Right lung (tissue), 10 donors: ENCODE measurements around the gene PPFIA2. TPM values are rescaled to one million over a fixed set of nuclear protein-coding genes. Genes with fewer than 3 reads are reported as not detected.
A peak's percentile ranks its signal among the peaks of the same experiment; 100 is the strongest.

Source experiments
- DNase-seq, 2 donors: peaks; one replicate each; pipeline ENCODE4 v3.0.0-alpha.2; 2013
- long read RNA-seq, 8 donors: transcript quantifications; one replicate each; lab custom pipeline, GENCODE V29; 2026
- polyA plus RNA-seq, 5 donors: library from polyadenylated mRNA; unstranded; fragments of 120-200 nt; gene quantifications; one replicate each; pipeline versions ENCODE4 v1.2.1 to v1.2.3, GENCODE V29; 2013; ENCODE audit warnings: inconsistent platforms in 1 of 5, low replicate concordance in 1 of 5; ENCODE audit not compliant: insufficient read length in 5 of 5, insufficient read depth in 1 of 5

Gene PPFIA2
- 1 to 10 TPM; 1.4 to 3.3 (median 2.0) TPM for polyA plus RNA-seq
- long read RNA-seq, donor 1, partial matches to known transcripts = 5 of 5 reads
- long read RNA-seq, donor 1, other reads (novel, unspliced or antisense) = 0 of 5 reads
- long read RNA-seq, donor 2 = 0 reads
- long read RNA-seq, donor 3 = 0 reads
- long read RNA-seq, donor 4 = 0 reads
- long read RNA-seq, donor 5 = 0 reads
- long read RNA-seq, donor 6 = 0 reads
- long read RNA-seq, donor 7 = 0 reads
- long read RNA-seq, donor 8 = 0 reads

DNA sequence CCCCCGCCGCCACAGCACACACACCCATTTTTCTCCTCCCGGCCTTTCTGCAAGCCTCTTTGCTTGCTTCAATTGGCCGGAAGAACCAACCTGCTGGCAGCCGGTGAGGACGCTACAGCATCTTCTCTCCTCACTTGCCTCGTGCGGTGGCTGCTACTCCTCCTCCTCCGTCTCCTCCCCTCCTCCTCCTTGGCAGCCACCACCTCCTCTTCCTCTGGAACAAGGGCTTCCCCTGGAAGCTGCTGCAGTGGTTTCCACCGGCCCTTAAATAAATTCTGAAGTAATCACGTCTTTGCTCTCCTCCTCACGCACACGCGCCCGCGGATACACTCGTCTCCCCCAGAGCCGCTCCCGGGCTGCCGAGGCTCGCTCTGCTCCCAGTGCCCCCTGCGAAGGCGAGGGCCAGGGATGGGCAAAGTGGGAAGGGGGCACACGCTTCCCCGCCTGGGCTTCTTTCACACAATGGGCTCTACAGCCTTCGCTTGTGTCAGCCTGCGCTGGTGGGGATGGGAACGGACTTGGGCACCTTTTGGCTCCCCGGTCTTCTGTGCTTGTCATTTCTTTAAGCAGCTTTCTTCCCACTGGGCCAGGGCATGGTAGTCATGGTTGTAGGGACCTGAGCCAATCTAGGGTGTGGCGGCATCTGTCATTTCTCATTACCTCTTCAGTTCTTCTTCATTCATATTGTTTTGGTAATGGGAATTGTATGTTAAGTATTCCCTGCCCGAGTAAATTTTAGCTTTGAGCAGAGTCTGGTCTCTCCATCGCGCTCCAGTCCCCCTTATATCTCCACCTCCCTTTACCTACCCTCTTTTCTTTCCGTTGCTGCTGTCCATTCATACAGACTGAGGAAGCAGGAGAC lies at the start of gene PPFIA2:
TSS of gene PPFIA2 (minus strand) at position 161 of the 862 bp plus-strand sequence.
- peak; percentile 34 to 46 for DNase-seq

DNA sequence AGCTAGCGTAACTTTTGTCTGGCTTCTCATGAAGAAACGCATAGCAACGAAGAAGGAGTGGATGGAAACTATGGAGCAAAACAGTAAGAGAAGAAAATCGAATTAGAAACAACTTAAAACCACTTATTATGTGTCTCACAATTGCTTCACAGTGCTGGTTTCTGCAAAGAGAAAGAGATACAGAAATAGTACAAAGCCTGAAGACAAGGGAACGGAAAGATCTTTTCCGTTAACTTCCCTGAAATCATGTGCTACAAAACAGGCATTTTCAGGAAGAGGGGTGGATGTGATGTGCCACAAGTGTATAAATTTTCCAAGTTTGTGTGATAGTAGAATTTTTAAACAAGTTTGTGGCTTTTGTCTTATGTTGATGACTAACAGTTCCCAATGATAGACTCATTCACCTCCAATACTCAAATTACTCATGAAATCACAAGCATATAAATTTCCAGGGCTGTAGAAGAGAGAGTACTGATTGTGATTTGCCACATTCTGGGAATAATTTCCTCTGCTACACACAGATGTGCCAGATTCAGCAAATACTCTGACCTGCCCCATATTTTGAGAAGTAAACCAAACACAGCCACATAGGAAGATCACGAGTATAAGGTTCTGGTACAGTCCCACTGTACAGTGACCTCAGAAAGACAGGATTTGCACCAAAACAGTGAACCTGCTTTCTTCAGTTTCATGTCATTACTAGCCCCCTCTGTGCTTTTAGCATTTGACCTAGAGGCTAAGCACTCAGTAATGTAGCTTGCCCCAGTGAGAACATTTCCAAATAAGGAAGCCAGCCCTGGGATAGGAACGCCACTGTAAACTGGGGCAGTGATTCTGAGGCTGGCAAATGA lies 41.4 kb upstream of the PPFIA2 start:
- no peak for DNase-seq

DNA sequence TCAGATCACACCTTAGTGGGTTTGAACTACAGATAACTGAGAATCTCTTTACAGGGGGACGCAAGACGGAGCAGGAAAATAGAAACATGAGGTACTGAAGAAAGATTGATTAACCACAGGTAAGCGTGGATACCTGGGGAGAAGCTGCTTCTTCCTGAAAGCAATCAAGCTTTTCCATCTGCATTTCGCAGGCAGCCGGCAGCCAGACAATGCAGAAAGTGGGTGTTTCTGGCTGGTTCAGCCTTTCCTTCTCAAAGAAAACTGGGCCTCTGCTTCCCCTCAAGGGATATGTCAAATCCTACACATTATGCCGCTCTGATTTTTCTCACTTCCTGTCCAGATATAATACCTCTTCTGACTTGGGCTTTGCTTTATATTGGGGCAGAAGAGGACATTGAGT lies 39.1 kb upstream of the PPFIA2 start:
- no peak for DNase-seq

DNA sequence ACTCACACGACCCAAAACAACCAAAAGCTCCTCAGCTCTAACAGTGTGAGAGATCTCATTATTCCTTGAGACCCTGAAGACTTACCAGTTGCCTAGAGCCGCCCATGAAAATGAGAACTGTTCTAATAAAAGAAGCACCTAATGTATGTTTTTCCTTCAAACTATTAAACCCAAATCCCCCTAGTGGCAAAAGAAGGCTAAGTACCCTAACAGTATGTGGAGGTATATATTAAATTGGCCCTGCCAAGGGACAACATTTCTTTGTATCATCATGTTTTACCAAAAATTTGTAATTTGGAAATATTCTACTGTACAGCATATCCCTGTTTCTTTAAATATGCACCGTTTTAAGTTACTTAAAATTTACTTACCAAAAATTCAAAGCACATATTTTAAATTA lies 38.0 kb upstream of the PPFIA2 start:
- DNase-seq = no peak

DNA sequence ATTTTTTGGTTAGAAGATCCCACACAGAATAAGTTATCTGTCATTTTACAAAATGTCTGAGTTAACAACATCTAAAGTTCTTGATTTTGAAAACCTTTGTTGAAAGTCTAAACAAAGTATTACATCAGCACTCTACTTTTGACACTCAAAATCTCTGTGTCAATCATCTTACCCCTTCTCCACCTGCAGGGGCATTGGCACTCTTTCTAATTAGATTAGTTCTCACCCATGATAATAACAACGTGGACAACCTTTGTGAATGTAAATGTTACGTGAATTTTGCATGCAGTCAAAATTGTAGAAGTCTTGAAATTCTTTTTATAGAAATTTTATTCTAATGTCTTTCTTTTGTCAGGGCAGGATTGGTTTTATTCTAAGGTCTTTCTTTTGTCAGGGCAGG lies 33.5 kb upstream of the PPFIA2 start:
- DNase-seq = no peak

DNA sequence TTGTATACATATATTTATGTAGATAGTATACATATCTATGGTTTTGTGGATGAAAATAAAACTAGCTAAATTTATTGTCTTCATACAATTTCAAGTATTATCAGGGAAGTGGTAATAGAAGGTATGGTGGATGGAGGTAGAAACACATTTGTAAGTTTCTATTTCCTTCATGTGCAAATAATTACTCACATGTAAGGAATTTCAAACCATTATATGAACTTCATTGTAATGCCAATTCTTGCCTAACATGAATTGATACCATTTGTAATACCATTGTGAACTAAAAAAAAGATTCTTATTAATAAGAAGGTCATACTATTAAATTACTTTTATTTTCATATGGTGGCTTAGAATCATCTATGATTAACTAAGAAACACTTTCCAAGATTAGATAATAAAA lies 20.1 kb upstream of the PPFIA2 start:
- DNase-seq = no peak

DNA sequence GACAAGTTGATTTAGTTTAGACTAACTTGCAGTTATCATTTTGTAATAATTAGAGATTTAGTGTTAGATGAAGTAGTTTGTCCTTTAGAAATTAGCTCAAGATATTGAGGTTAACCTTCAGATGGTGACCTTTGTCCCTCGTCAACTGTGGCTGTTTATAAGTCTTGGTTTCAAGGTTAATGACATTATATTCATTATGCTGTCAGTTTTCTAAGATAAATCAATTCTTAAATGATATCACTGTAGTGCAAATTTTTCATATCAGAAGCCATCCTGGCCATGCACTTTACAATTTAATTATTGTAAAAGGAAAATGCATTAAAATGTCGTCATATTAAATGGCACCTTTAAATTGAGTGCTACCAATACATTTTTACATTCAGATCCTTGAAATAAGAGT lies 19.6 kb upstream of the PPFIA2 start:
- DNase-seq = no peak

DNA sequence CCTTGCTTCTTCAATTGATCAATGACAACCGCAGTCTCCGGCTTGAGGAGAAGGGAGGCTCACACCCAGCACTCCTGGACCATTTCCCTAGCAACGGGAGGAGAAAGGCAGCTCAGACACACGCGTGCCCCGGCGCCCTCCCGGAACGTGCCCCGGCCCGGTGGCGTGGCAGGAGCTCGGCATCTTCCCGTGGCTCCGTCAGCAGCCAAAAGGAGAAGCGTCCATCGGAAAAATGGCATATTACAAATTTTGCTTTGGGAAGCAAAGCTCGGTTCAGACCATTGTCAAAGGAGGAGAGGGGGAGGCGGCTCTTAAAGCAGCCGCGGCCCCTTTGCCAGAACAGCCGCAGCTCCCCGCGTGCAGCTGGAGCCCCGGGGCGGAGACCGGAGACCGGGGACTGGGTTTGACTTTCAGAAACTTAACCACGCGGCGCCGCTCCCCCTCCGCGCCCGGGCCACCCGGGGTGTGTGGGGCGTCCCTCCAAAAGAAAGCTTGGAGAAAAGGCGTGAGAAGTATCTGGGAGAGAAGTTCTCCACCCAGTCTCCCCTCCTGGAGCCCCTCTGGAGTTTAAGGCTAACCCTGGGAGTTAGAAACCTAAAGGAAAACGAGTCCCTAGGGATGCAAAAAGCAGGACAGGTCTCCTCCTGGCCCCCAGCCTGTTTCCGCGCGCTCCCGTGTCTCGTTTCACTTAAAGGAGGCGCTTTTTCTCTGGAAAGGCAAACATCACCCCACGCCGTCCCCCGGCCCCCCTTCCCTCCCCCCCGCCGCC lies 545 bp downstream of the PPFIA2 start:
- DNase-seq = peak; percentile 39 to 43

DNA sequence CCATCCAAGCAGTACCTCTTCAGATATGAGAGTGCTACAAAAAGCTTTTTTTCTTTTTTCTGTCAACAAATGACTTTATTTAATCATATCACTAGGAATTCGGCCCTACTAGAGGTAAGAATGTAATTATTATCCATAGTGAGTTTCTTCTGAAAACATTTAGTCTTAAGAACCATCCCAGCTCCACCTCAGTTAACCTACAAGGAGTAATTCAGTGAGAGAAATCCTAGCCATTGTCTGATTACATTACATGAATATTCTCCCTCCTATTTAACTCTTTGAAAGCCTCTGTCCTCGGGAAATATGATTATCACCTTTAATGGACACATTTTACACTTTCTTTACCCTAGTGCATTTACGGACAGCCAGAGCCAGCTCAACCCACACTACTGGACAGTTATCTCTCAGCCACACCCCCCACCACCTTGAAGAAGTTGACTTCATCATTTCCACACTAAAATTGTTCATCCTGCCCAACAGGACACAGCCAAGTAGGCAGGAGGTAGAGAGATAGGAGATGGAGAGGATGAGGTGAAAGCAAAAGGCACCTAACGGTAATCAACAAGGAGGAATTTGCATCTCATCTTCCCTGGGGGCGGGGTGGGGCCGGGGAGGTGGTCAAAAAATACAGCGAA lies 1.3 kb downstream of the PPFIA2 start:
- no peak for DNase-seq

DNA sequence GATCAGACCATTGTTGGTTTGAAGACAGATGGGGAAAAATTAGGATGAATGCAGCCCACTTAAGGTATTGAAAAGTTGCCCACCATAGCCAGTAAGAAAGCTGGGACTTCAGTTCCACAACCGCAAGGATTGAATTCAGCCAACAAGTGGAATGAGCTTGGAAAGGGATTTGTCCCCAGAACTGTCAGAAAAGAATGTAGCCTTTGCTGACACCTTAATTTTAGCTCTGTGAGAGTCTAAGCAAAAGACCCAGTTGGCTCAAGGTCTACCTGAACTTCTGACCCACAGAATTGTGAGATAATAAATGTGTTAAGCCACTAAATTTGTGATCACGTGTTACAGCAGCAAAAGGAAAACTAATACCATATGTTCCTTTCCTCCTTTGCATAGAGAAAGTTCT lies 29.4 kb downstream of the PPFIA2 start:
- DNase-seq = no peak

DNA sequence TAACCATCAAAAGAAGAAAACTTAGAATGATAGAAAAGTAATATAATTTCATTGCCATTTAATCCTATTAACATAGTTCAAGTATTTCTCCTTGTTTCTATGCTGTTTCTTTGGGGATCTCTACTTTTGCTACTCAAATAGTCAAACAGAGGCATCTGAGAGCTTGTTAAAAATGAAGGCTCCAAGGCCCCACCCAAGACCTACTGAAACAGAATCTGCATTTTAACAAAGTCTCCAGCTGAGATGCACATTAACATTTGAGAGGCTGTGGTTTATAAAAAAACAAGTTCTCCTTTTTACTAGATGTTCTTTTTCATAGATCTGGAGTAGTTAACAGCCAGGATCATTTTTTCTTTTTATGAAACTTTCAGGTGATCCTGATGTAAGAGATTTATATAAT lies 31.8 kb downstream of the PPFIA2 start:
- no peak for DNase-seq

DNA sequence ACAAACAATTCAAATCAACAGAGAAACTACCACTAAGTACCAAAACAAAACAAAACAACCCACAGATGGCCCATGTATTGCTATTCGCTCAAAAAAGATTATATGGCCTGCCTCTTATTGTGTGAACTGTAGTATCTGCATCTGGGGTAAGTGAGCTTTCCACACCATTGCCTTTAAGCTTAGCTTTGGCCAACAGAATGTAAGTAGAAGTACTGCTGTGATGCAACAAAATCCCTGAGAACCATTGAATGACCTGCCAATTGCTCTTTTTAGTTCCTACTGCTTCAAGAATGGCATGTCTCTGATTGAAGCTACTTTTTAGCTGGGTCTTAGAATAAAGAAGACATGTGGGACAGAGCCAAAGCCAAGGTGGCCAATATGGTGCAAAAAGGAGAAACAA lies 32.5 kb downstream of the PPFIA2 start:
- DNase-seq = no peak

DNA sequence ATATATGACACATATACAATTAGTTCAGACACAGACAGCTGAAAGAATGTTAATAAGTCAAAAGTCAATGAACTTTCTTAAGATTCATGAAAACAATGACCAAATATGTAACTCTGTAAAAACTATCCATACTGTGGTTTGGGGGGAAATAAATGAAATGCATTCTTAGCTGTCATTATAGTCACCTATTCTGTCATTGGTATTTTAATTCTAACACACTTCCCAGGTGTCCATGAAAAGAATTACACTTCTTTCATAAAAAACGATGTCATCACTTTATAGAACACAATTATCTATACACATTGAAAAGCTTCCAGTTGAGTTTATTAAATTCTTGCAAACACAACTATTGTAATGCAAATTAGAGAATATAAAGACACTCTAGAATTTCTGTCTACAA lies 35.8 kb downstream of the PPFIA2 start:
- no peak for DNase-seq

DNA sequence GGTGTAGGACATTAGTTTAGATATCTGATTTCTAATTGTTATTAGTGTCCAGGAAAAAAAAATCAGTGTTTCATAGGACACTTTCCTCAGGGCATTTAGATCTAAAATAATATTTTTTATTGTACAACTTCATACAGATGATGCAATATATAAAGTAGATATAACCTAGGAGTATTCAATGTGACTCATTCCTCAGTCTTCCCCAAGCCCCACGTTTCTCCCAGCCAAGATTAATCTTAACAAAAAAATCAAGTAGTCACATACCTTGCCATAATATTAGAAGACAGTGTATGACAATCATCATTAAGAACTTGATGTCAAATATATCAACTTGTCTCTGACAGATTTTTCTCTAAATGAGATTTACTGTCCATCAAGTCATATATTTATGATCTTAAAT lies 37.1 kb downstream of the PPFIA2 start:
- no peak for DNase-seq

DNA sequence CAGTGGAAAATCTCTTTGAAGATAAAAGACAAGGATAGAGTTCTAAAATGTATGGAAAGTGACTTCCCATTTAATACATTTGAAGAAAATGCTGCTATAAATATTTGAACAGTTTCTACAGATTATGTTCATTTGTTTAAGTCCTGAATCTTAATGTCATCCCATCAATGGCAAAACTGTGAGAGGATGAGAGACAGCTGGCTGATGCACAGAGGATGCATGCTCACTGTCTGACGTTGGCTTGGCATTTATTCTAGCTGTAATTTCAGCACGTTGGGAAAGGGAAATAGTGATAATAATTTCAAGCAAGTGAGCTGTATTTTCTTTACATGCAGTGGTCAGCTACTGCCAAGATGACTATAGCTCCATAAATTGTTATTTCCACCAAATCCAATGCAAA lies 40.5 kb downstream of the PPFIA2 start:
- peak; percentile 46 to 51 for DNase-seq

DNA sequence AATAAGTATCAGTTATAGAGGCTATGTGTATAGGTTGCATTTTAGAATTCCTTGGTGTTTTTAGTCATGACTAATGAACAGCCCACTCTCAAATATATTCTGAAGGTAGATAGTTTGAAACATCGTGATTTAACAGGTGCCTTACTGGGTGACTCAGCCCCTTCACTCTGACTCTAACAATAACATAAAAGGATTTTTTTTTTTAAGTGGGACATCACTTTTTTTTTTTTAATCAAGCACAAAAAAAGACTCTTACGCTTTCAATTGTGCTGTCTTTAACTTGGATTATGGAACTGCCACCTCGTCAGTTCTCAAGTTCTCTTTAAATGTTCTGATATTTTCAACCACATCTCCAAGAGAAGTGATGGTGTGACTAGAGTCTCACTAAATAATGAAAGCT lies 46.6 kb downstream of the PPFIA2 start:
- DNase-seq = no peak

DNA sequence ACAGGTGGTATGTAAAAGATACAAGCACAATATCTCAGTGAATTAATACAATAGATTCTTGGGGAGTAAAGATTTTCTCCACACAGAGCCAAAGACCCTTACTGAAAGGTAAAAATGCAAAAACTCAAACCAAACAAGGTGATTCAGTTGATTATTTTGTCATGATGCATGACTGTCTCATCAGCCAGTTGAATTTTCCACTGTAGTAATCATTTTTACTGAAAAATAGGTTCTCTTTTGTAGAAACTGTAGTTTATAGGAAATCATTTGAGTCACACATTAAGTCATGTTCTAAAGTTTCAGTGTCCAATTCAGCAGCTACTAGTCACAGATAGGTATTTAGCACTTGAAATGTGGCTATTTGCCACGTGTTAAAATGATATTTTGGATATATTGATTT lies 53.6 kb downstream of the PPFIA2 start:
- DNase-seq = no peak

DNA sequence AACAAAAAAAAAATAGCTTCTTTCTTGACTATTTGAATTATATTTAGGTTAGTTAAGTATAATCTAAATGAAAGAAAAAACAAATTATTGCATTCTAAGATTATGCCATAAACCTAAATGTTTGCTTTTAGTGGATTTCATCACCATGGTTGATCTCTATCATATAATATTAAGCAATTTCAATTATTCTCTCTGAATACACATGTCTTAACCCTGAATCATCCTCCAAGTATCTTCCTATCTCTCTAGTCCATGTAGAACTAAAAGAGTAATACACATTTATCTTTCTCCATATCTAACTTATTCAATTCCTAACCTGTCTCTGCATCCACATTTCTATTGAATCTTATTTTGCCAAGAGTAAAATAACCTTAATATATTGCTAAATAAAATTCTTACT lies 59.6 kb downstream of the PPFIA2 start:
- DNase-seq = no peak

DNA sequence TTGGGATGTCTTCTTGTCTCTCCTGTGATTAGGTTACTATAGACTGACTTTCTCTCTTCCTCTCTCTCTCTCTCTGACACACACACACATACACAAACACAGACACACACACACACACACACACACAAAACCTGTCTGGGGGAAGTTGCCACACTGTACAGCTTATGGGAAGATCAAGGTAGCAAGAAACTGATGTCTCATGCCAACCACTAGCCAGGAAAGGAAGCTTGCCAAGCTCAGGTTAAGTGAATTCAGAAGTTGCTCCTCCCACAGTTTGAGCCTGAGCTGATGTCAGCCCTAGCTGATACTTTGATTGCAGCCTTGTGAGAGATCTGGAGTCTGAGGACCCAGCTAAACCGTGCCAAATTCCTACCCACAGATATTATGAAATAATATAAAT lies 67.1 kb downstream of the PPFIA2 start:
- no peak for DNase-seq

DNA sequence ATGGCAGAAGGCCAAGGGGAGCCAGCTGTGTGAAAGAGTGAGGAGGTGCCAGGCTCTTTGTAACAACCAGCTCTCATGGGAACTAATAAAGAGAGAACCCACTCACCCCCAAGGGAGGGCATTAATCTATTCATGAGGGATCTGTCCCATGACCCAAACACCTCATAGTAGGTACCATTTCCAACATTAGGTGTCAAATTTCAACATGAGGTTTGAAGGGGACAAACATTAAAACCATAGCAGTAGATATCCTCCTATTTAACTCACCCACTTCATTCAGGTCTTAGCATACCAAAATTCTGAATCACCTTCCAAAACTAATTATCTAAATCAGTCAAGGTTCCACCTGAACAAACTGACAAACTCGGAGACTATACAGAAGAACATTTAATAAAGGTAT lies 75.3 kb downstream of the PPFIA2 start:
- no peak for DNase-seq

DNA sequence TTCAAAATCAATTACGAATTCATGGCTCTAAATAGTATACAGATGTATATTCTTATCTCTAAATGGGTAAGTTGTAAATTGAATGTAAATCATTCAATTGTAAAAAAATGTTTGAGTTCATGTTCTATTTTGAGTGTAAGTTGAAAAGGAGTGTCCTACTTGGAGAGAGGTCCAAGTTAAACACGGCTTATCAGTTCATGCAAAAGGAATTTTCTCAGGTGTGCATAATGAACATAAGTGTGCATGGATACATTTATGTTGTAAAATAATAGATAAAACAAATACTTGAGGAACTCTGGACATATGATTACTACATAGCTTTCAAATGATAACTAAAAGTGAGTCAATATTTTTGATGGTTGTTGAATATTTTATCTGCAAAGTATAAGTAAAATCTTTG lies 79.5 kb downstream of the PPFIA2 start:
- no peak for DNase-seq
